ENCODE data around the gene NFATC1.

Gene NFATC1

DNA sequence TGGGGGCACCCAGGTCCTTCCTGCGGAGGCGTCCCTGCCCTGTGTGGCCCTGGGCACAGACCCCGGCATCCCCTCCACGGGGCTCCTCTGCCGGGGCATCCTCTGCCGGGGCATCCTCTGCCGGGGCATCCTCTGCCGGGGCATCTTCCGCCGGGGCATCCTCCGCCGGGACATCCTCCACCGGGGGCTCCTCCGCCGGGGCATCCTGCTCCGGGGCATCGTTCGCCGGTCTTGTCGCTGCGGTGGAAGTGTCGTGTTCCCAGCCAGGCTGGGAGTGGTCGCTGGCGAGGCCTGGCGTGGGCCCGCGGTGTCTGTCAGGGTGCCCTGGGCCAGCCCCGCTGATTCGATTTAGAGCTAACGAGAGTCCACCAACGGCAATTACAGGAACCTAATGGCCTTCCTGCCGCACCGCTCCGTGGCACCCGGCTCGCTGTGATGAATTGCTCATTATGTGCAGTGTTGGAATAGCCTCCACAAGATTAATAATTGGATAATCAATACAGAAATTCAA lies 115.1 kb downstream of the NFATC1 start:
- Mint-ChIP-seq H3K27ac (no peak overlapping the region), H3K36me3 (ENCODE audit: low read depth) (peaks cover 29% of the 10 kb centered on the region), H3K9me3 (no peaks in the 10 kb centered on the region), H3K27me3 (no peaks in the 10 kb centered on the region), H3K4me1 (ENCODE audit: low read depth) (peaks cover 52% of the 10 kb centered on the region), H3K4me3 (no peak overlapping the region)

DNA sequence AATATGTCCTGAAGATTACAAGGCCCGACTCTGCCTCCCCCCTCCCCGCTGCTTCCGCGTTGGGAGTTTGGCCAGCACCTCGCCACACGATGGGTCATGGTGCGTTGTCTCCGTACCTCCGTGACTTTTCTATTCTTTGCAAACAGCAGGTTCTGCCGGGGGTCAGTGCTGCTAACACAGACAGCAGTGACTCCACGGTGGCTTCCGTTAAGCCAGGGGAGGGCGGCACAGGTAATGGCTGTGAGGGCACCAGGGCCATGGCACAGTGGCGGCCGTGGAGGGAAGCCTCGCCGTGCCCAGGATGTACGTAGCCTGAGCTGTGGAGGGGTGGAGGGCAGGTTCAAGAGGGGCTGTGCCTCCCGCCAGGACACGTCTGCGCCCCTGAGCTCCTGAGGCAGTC lies 115.5 kb downstream of the NFATC1 start:
- H3K27ac Mint-ChIP-seq: no peak overlapping the region
- peaks cover 28% of the 10 kb centered on the region for H3K36me3 Mint-ChIP-seq (ENCODE audit: low read depth)
- H3K9me3 Mint-ChIP-seq: no peaks in the 10 kb centered on the region
- no peaks in the 10 kb centered on the region for H3K27me3 Mint-ChIP-seq
- no peak overlapping the region for H3K4me3 Mint-ChIP-seq
- H3K4me1 Mint-ChIP-seq (ENCODE audit: low read depth): peaks cover 52% of the 10 kb centered on the region

DNA sequence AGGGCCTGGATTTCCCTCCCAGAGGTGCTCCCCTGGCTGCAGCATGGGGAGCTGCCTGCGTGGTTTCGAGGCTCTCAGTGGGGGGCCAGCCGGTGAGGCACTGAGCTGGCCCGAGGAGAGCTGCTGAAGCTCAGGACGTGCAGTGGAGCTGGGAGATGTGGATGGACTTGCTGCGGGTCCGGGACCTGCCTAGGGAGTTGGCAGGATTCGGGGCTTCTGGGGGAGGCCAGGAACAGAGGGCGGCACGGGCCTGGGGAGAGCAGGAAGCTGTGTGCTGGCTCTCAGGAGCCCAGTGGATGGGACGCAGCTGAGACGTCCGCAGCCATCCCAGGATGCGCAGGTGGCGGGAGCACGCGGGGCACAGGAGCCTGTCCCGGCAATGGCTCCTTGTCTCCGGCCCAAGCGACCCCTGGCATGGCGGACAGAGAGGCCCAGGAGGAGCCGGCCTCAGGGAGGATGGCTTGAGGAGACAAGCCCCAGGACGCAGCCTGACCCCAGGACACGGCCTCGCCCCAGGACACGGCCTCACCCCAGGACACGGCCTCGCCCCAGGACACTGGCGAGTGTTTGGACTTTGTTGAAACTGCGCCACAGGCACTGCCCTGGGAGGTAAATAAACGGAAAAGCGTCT lies 116.1 kb downstream of the NFATC1 start:
- Mint-ChIP-seq H3K4me3 (no peak overlapping the region), H3K4me1 (ENCODE audit: low read depth) (peaks cover 52% of the 10 kb centered on the region)

DNA sequence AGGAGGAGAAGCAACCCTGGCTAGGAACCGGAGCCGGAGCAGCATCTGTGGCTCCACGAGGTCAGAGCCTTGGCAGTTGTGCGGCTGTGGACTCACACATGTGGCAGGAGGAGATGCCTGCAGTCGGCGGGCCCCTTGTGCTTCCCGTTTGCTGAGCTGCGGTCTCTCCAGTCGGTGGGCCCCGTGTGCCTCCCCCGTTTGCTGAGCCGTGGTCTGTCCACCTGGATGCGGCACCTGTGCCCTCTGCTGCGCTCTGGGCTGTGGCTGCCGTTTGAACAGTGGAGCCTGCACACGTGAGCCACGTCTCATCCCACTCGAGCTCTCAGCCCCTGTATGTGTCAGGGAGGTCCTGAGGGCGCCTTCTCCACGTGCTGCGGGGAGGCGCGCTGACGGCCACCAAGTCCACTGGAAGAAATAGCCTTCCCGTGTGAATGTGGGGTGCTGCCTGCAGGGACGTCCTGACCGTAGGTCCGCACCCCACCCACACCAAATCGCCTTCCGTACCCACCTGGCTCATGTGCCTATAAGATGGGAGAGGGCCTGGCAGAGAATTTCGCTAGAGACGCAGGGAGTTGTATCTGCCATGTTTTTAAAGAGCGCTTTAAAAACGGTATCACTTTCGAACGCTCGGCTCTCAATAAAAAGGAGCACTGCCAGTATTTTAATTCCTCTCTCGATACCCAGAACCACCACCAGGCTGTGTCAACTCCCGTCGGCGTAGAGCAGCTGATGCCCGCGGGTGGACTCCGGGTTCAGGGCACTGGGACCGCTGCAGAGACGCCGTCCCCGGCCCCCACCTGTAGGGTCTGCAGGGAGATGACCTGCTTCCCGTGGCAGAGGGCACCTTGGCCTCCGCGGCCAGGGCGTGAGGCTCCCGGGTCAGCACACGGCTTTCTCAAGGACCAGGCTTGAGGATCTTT lies 117.0 kb downstream of the NFATC1 start:
- Mint-ChIP-seq H3K4me3 (no peak overlapping the region), H3K36me3 (ENCODE audit: low read depth) (peaks cover 29% of the 10 kb centered on the region), H3K27ac (peak overlapping the region; percentile 45), H3K27me3 (no peaks in the 10 kb centered on the region), H3K9me3 (no peaks in the 10 kb centered on the region), H3K4me1 (ENCODE audit: low read depth) (peaks cover 52% of the 10 kb centered on the region)

More for the DNA sequence above, 116.1 kb downstream of the NFATC1 start:
- Mint-ChIP-seq H3K9me3 (no peaks in the 10 kb centered on the region), H3K27ac (no peak overlapping the region), H3K27me3 (no peaks in the 10 kb centered on the region), H3K36me3 (ENCODE audit: low read depth) (peaks cover 27% of the 10 kb centered on the region)

DNA sequence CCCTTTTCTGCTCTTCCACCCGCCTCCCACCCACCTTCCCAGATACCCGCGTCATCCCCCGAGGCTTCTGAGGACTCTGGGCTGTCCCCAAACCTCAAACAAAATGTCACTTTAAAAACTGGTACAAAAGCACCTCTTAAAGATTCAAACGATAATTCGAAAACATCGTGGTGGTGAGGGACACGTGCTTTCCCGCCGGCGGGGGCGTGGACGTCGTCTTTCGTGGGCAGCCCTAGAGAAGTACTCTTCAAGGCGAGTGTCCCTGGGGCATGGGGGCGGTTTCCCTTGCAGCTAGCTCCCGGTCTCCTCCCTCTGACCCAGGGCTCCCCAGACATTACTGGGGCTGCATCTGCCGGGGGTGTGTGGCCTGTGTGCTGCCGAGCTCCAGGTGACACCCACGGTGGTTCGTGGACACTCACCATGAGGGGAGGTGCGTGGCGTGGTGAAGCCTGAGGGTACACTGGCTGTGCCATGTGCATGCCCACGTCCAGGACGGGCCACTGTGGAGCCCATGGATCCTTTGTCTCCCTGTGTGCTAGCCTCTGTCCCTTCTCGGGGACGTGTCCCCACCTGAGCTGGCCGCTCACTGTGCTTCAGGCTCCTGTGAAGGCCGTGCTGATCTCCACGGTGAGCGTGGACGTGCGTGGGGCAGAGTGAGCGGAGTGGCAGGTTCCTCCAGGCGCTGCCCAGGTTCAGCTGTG lies 117.8 kb downstream of the NFATC1 start:
- no peak overlapping the region for H3K4me3 Mint-ChIP-seq
- H3K27ac Mint-ChIP-seq: peak overlapping the region; percentile 45
- peaks cover 26% of the 10 kb centered on the region for H3K36me3 Mint-ChIP-seq (ENCODE audit: low read depth)
- no peaks in the 10 kb centered on the region for H3K27me3 Mint-ChIP-seq
- H3K9me3 Mint-ChIP-seq: no peaks in the 10 kb centered on the region
- peaks cover 52% of the 10 kb centered on the region for H3K4me1 Mint-ChIP-seq (ENCODE audit: low read depth)

DNA sequence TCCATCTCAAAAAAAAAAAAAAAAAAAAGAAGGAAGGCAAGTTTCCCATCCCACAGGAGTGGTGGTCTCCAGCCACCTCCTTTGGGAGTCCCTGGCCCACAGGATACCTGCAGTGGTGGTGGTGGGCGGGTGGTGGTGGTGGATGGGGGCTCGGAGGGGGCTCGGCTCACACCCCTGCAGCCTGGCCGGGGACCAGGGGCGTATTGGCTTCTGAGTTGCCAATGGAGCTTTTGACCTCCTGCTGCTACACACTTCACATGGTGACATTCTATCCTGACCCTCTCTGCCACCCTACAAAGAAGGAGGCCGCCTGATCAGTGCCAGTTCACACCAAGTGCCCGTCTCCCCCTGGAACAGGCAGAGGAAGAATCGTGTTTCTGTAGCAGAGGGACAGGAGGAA lies 119.6 kb downstream of the NFATC1 start:
- Mint-ChIP-seq H3K27me3 (no peaks in the 10 kb centered on the region), H3K4me3 (no peak overlapping the region), H3K36me3 (ENCODE audit: low read depth) (peaks cover 26% of the 10 kb centered on the region), H3K9me3 (no peaks in the 10 kb centered on the region), H3K4me1 (ENCODE audit: low read depth) (peaks cover 55% of the 10 kb centered on the region), H3K27ac (peak overlapping the region; percentile 61)

DNA sequence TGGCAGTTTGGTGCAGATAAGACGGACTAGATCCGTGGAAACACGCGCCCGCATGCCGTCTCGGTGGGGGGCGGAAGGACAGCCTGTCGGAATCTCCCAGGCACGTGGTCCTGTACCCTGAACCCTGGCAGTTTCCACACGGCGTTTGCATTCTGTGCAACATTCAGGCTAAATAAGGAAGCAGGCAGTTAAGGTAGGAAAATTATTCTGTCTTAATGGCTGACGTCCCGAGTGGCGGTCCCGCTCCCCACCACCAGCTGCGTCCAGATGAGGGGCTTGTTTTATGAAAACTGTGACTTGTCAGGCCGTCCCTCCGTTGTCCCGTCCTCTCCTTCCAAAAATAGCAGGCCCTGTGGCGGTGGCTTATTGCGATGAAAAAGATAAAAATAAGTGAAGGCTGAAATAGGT lies 120.2 kb downstream of the NFATC1 start:
- no peaks in the 10 kb centered on the region for H3K9me3 Mint-ChIP-seq
- peaks cover 25% of the 10 kb centered on the region for H3K36me3 Mint-ChIP-seq (ENCODE audit: low read depth)
- H3K4me3 Mint-ChIP-seq: peak overlapping the region; percentile 72
- H3K4me1 Mint-ChIP-seq (ENCODE audit: low read depth): peaks cover 60% of the 10 kb centered on the region
- peak overlapping the region; percentile 95 for H3K27ac Mint-ChIP-seq
- H3K27me3 Mint-ChIP-seq: no peaks in the 10 kb centered on the region

DNA sequence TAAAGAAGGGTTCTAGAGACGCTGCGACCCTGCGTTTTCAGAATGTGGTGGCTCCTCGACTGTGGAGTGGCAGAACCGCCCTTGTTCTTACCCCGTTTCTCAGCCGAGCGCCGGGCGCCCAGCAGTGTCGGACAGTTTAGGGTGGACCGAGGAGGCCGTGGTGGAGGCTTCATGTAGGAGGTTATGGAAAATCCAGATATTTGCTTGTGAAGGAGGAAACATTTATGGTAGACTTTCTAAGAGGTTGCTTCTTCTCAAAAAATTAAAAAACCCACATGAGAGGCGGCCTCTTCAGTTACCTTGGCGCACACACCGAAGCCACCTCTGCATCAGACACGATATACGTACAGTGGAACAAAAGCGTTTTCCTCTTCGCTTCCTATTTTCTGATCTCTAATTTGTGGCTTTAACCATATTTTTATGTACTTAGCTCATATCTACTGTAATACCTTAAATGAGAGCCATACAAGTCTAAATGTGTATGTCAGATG lies 120.8 kb downstream of the NFATC1 start:
- Mint-ChIP-seq H3K36me3 (ENCODE audit: low read depth) (peaks cover 25% of the 10 kb centered on the region), H3K9me3 (no peaks in the 10 kb centered on the region), H3K4me3 (peak overlapping the region; percentile 72), H3K27ac (peak overlapping the region; percentile 95), H3K27me3 (no peaks in the 10 kb centered on the region), H3K4me1 (ENCODE audit: low read depth) (peaks cover 63% of the 10 kb centered on the region)

DNA sequence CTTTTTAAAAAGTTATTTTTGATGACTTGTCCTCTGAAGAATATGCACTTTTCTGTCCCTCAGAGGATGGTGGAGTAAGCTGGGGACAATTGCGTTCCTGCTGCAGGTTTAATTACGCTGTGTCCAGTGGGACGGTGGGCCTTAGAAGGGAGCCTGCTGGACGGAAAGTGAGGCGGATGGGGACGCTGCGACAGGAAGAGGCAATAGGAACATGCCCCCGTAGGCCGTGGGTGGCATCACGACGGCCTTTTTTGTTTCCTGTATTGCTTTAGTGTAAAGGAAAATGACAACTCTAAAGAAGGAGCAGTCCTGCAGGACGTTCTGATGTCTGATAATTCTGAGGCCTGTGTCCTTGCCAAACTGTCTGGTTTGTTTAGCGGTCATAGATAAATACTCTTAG lies 121.6 kb downstream of the NFATC1 start:
- Mint-ChIP-seq H3K27me3 (no peaks in the 10 kb centered on the region), H3K4me3 (peak overlapping the region; percentile 72), H3K9me3 (no peaks in the 10 kb centered on the region), H3K27ac (peak overlapping the region; percentile 95), H3K4me1 (ENCODE audit: low read depth) (peaks cover 71% of the 10 kb centered on the region), H3K36me3 (ENCODE audit: low read depth) (peaks cover 25% of the 10 kb centered on the region)

DNA sequence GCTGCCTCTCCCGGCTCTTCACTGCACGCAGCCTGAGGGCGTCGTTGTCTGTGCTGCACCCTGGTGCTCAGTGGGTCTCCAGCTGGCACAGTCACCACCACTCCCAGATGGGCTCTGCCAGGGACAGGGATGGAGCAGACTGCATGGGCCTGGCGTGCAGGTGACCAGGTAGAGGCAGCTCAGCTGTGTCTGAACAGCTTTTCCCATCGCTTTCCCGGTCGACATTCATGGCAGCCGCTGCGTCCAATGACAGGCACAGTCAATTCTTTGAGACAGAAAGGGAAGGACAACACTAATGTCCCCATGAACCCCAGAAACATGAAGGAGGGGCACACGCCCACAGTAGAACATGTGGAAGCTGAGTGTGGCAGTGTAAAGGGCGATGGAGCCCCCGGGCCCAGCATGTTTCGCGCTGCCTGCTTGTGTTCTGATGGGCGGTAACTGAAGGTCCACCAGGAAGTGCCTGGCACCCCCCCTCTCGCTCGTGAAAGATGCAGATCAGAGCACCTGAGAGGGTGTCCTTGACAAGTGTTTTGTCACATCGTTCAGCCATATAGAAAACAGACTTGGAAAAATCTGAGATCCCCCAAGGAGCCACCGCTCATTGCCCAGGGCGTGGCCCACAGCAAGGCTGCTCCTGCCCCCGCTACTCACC lies 122.4 kb downstream of the NFATC1 start:
- Mint-ChIP-seq H3K4me1 (ENCODE audit: low read depth) (peaks cover 78% of the 10 kb centered on the region), H3K27ac (peak overlapping the region; percentile 95), H3K4me3 (peak overlapping the region; percentile 72), H3K27me3 (no peaks in the 10 kb centered on the region), H3K36me3 (ENCODE audit: low read depth) (peaks cover 21% of the 10 kb centered on the region), H3K9me3 (no peaks in the 10 kb centered on the region)

DNA sequence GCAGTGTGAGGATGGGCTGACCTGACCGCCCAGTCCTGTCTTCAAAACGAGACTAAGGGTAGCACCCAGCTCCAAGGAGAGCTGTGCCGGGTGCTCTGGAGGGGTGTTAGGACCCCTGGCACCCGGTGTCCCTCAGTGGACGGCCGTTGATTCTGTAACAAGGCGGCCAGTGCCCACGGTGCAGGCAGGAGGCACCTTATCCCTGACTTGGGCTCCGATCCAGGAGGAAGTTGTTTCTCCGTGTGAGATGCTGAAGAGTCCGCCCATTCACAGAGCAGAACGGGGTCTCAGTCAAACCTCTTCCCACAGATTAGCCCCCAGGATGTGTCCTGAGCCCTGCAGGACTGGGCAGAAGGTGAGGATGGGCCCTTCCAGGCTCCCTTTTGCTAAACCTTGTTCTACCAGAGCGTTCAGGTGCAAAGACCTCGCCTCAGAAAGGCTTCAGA lies 123.0 kb downstream of the NFATC1 start:
- Mint-ChIP-seq H3K9me3 (no peaks in the 10 kb centered on the region), H3K27me3 (no peaks in the 10 kb centered on the region), H3K27ac (peak overlapping the region; percentile 84), H3K4me3 (peak overlapping the region; percentile 17), H3K4me1 (ENCODE audit: low read depth) (peaks cover 79% of the 10 kb centered on the region), H3K36me3 (ENCODE audit: low read depth) (peaks cover 17% of the 10 kb centered on the region)

DNA sequence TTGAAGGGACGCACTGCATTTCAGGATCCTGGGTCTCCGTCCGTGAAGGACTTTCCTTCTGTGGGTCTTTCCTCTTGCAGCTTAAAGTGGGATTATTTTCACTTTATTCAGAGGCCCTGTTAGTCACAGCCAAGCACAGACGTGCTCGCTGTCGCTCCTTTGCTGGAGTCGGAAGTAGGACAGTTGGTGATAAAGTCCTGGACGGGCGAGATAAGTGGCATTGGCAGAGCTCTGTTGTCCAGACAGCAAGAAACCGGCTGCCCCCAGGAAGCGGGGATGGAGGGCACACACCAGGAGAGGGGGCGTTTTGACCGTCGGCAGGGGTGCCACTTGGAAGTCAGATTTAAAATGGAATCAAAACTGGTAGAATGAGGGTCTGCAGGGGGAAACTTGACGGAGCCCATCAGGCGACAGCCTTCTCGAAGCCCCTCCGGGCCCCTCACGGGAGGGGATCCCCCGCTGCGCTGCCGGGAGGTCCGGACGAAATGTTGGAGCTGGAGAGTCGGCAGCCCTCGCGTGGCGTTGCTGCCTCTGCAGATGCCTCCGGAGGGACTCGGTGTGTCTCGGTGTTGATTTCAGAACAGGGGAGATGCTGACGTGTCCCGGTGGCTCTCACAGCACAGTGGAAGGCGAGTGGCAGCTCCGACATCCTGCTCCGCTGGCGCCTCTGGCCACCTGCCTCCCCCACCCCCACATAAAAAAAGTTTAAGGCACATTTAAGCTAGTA lies 124.2 kb downstream of the NFATC1 start:
- H3K4me3 Mint-ChIP-seq: peak overlapping the region; percentile 78
- H3K36me3 Mint-ChIP-seq (ENCODE audit: low read depth): peaks cover 17% of the 10 kb centered on the region
- no peaks in the 10 kb centered on the region for H3K27me3 Mint-ChIP-seq
- H3K4me1 Mint-ChIP-seq (ENCODE audit: low read depth): peaks cover 91% of the 10 kb centered on the region
- no peaks in the 10 kb centered on the region for H3K9me3 Mint-ChIP-seq
- peak overlapping the region; percentile 99 for H3K27ac Mint-ChIP-seq

DNA sequence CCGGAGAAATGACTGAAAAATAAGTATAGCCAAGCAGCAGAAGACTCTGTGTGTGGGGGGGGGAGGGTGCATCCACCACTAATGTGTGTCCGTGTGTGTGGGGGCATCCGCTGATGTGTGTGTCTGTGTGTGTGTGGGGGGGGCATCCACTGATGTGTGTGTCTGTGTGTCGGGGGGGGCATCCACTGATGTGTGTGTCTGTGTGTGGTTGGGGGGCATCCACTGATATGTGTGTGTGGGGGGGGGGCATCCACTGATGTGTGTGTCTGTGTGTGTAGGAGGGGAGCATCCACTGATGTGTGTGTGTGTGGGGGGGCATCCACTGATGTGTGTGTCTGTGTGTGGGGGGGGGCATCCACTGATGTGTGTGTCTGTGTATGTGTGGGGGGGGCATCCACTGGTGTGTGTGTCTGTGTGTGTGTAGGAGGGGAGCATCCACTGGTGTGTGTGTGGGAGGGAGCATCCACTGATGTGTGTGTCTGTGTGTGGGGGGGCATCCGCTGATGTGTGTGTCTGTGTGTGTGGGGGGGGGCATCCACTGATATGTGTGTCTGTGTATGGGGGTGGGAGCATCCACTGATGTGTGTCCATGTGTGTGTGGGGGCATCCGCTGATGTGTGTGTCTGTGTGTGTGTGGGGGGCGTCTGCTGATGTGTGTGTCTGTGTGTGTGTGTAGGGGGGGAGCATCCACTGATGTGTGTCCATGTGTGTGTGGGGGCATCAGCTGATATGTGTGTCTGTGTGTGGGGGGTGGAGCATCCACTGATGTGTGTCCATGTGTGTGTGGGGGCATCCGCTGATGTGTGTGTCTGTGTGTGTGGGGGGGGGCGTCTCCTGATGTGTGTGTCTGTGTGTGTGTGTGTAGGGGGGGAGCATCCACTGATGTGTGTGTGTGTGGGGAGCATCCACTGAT lies 125.0 kb downstream of the NFATC1 start:
- Mint-ChIP-seq H3K4me3 (peak overlapping the region; percentile 78), H3K9me3 (no peaks in the 10 kb centered on the region), H3K27me3 (no peaks in the 10 kb centered on the region)

More for the DNA sequence above, 125.0 kb downstream of the NFATC1 start:
- peaks cover 17% of the 10 kb centered on the region for H3K36me3 Mint-ChIP-seq (ENCODE audit: low read depth)
- H3K27ac Mint-ChIP-seq: peak overlapping the region; percentile 99
- peaks cover 91% of the 10 kb centered on the region for H3K4me1 Mint-ChIP-seq (ENCODE audit: low read depth)
